Neural cell (in vitro differentiated cells): ENCODE results near the gene POLR2B.

Source experiments
- POLR2AphosphoS5 ChIP-seq: IDR thresholded peaks from 2 replicates; pipeline ENCODE4 v1.6.1; 2012
- RAD21 ChIP-seq: fragments of 450-650 bp; conservative IDR thresholded peaks from 2 replicates; pipeline ENCODE4 v1.6.1; 2014; ENCODE audit warnings: antibody characterized with exemption, mild to moderate bottlenecking, moderate library complexity
- TF ChIP-seq, protein P1 (sequence below): fragments of 450-650 bp; IDR thresholded peaks from 2 replicates; pipeline ENCODE4 v1.5.1; 2014; ENCODE audit warnings: antibody characterized with exemption, mild to moderate bottlenecking, moderate library complexity; ENCODE audit not compliant: poor library complexity, severe bottlenecking

DNA sequence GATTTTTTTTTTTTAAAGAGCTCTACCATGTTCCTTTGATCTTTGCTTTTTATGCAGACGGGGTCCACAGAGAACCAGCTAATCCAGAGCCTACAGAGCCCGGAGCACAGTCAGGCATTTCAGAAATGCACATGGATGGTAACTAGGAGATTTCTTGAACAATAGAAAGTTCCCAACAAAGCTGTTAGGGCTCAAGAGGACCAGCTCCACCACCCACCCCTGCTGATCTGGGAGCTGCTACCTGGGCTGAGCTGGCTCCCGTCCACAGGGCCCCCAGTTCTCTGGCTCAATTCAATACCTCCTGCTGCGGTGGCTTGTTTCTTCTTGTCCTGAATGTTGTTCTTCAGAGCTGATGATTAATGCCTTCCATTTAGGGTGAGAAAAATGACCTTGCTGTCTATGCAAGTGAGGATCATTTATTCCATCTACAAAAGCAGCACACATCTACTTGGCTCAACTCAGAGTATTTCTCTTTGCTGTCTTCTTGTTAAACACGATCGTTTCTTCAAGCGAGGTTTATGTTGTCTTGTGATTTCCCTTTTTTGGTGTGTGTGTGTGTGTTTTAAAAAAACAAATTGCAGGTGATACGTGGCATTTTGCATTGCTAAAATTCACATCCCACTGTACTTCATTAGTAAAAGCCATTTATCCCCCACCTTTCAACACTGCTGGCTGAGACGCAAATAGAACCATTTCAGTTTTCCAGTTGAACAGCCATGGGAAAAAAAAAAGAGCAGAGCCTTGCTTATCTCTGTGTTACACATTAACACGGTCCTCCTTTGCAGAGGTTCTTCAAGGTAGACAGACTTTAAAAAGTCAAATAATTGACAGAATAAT is 100.2 kb downstream of the POLR2B start:
- TF ChIP-seq, protein P1, sequence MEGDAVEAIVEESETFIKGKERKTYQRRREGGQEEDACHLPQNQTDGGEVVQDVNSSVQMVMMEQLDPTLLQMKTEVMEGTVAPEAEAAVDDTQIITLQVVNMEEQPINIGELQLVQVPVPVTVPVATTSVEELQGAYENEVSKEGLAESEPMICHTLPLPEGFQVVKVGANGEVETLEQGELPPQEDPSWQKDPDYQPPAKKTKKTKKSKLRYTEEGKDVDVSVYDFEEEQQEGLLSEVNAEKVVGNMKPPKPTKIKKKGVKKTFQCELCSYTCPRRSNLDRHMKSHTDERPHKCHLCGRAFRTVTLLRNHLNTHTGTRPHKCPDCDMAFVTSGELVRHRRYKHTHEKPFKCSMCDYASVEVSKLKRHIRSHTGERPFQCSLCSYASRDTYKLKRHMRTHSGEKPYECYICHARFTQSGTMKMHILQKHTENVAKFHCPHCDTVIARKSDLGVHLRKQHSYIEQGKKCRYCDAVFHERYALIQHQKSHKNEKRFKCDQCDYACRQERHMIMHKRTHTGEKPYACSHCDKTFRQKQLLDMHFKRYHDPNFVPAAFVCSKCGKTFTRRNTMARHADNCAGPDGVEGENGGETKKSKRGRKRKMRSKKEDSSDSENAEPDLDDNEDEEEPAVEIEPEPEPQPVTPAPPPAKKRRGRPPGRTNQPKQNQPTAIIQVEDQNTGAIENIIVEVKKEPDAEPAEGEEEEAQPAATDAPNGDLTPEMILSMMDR = no peak
- no peak for TF ChIP-seq RAD21
- TF ChIP-seq POLR2AphosphoS5 = no peak
